H7 (cell line): ENCODE data around the gene KRT8. TPM values are rescaled to one million over a fixed set of nuclear protein-coding genes. Genes with fewer than 3 reads are reported as not detected.
"Not testable (repeated sequence)": the region's sequence is repeated elsewhere in the genome, so short reads cannot be mapped to it uniquely, and the experiment has no call there.

Experiments used
- DNase-seq: peaks from one replicate; pipeline ENCODE4 v3.0.0; 2012
- H3K27me3 ChIP-seq: 2 replicates; pipeline ENCODE4 v1.6.0; 2011; ENCODE audit warnings: mild to moderate bottlenecking, low read length; ENCODE audit not compliant: control insufficient read depth, insufficient read depth
- H3K36me3 ChIP-seq: replicated peaks from 2 replicates; pipeline ENCODE4 v1.5.1; 2011; ENCODE audit warnings: low read length; ENCODE audit not compliant: control insufficient read depth, insufficient read depth
- H3K4me3 ChIP-seq: 2 replicates; pipeline ENCODE4 v1.5.1; 2011; ENCODE audit warnings: low read depth, mild to moderate bottlenecking, control low read depth, low read length, moderate library complexity; ENCODE audit not compliant: insufficient read depth
- total RNA-seq: library from RNA; depleted of rRNA; stranded (reverse); fragments of >200 nt; shearing (Covaris generic); gene quantifications from 2 replicates; pipeline ENCODE4 v1.2.3, GENCODE V29; 2014; rRNA removed

The KRT8 gene
- total RNA-seq = 318 and 445 TPM in 2 replicates

GRCh38 chr12:52904509-52905300 is at the start of gene KRT8:
Gene KRT8, minus strand, starts transcription at chr12:52905076. Its CDS starts 95 bp downstream, at chr12:52904981.
- Histone ChIP-seq H3K4me3 (peak within 1 kb of the TSS; percentile 69), H3K36me3 (peaks cover 22% of the 10 kb centered on the region)
- not testable (repeated sequence) for H3K27me3 ChIP-seq
- DNase-seq = peak; percentile 98

GRCh38 chr12:52953181-52953841 is 48.4 kb upstream of the KRT8 start:
- Histone ChIP-seq H3K27me3 (no peaks in the 10 kb centered on the region), H3K4me3 (no peak overlapping the region), H3K36me3 (peaks cover 21% of the 10 kb centered on the region)
- DNase-seq = no peak

DNA sequence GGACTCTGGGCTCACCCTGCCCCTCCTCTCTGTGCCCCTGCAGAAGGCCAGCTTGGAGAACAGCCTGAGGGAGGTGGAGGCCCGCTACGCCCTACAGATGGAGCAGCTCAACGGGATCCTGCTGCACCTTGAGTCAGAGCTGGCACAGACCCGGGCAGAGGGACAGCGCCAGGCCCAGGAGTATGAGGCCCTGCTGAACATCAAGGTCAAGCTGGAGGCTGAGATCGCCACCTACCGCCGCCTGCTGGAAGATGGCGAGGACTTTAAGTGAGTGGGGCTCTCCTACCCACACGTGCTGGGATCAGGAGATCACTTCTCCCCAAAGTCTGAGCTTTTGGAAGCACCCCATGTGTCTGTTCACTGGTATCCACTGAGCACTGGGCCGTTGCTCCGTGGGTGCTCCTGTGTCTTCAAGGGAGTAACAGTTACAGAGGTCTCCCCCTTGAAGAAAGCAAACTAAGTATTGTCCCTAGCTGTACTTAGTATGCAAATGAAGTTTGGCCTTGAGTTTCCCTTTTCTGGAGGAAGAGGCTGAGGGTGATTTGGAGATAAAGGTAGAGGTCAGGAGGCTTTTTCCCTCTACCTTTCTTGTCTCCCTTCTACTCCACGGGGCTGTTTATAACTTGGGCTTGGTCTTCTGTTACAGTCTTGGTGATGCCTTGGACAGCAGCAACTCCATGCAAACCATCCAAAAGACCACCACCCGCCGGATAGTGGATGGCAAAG is 47.4 kb upstream of the KRT8 start:
- peak; percentile 48 for DNase-seq
- no peaks in the 10 kb centered on the region for H3K27me3 ChIP-seq
- peaks cover 21% of the 10 kb centered on the region for H3K36me3 ChIP-seq
- H3K4me3 ChIP-seq = no peak overlapping the region

DNA sequence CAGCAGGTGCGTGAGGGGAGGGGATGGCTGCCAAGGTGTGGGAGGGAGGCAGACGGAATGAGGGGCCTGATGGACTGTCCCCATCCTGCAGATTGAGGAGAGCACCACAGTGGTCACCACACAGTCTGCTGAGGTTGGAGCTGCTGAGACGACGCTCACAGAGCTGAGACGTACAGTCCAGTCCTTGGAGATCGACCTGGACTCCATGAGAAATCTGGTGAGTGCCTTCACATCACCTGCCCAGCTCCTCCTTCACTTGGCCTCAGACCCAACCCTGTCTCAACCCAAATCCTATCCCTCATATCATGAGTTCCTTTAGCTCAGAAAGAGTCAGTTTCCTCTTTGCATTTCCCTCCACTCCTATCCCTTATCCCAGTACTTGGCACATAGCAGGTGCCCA is 46.8 kb upstream of the KRT8 start:
- Histone ChIP-seq H3K27me3 (no peaks in the 10 kb centered on the region), H3K4me3 (no peak overlapping the region), H3K36me3 (peaks cover 21% of the 10 kb centered on the region)
- DNase-seq = no peak

DNA sequence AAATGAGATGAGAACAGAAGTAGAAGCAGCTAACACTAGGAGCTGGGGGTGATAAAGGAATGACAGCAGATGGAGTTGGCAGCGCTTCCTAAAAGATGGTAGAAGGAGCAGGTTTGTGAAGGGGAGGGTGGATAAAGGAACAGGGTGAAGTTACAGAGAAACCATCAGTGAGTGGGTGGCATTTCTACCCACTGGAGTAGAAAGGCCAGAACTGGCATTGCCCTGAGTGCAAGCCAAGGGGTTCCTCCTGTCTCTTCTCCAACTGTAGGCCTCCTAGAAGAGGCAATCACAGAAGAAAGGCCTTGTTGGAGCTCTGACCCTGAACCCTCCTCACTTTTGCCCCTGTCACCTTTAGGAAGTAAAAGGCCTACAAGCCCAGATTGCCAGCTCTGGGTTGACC is 46.2 kb upstream of the KRT8 start:
- Histone ChIP-seq H3K4me3 (no peak overlapping the region), H3K36me3 (peaks cover 21% of the 10 kb centered on the region), H3K27me3 (no peaks in the 10 kb centered on the region)
- DNase-seq = no peak

- peaks cover 21% of the 10 kb centered on the region for H3K36me3 ChIP-seq
- DNase-seq = no peak
- peak overlapping the region; percentile 60 for H3K4me3 ChIP-seq
Observed at GRCh38 chr12:52950553-52950952, 45.7 kb upstream of the KRT8 start.

GRCh38 chr12:52949413-52950331 is 44.8 kb upstream of the KRT8 start:
- H3K36me3 ChIP-seq = peaks cover 21% of the 10 kb centered on the region
- H3K4me3 ChIP-seq = peak overlapping the region; percentile 60
- no peaks in the 10 kb centered on the region for H3K27me3 ChIP-seq
- DNase-seq = peak; percentile 82

More at GRCh38 chr12:52950553-52950952, 45.7 kb upstream of the KRT8 start:
- H3K27me3 ChIP-seq = no peaks in the 10 kb centered on the region

GRCh38 chr12:52947738-52948423 is 43.0 kb upstream of the KRT8 start:
- peaks cover 21% of the 10 kb centered on the region for H3K36me3 ChIP-seq
- DNase-seq = peak; percentile 45
- H3K4me3 ChIP-seq = peak overlapping the region; percentile 60
- H3K27me3 ChIP-seq = no peaks in the 10 kb centered on the region

DNA sequence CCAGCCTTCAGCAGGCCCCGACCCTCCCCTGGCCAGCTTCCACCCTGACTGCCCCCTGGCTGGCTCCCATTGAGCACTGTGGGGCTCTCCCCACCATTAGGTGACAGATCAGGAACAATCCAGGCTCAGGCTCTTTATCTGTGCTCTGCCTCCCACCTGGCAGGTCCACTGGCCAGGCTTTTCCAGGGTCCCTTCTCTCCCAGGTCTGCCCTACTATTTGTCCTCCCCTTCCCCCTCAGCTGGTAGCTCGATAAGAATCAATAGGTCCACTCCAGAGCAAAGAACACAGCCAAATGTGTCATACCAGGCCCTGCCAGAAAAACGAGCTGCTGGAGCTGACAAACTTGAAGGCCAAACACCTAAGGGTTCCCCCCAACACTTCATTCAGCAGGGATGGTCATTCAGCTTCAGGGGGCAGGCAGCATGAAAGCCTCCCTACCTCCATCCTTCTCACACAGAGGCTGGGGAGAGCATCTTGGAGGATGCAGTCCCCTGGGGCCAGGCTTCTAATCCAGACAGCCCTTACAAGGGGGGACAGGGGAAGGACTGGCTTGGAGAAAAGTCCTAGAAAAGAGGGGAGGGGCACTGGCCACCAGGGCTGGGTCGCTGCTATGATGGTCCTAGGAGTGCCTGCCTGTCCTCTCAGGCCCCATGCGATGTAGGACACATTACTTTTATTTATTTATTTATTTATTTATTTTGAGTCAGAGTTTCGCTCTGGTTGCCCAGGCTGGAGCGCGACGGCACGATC is 42.1 kb upstream of the KRT8 start:
- Histone ChIP-seq H3K4me3 (no peak overlapping the region), H3K27me3 (no peaks in the 10 kb centered on the region), H3K36me3 (peaks cover 18% of the 10 kb centered on the region)
- peak; percentile 24 for DNase-seq

DNA sequence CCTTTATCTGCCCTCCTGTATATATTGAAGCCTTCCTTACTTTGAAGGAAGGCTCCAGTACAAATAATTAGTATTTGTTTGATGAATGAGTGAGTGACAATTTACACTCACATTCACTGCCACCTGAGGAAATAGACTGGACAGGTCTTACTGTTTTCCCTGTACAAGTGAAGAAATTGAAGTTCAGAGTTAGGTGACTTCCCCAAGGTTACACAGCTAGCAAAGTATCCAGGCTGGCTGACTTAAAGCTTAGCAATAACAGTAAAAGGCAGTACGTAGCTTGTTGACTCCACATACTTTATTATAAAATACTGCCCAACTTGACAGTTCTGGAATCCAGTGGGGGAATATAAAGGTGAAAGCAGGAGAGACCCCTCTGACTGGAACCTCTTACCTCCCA is 41.5 kb upstream of the KRT8 start:
- Histone ChIP-seq H3K4me3 (no peak overlapping the region), H3K36me3 (peaks cover 13% of the 10 kb centered on the region), H3K27me3 (no peaks in the 10 kb centered on the region)
- no peak for DNase-seq

- no peak overlapping the region for H3K4me3 ChIP-seq
- peak; percentile 73 for DNase-seq
- H3K36me3 ChIP-seq = peaks cover 6% of the 10 kb centered on the region
- H3K27me3 ChIP-seq = no peaks in the 10 kb centered on the region
Observed at GRCh38 chr12:52945389-52946232, 40.7 kb upstream of the KRT8 start.

DNA sequence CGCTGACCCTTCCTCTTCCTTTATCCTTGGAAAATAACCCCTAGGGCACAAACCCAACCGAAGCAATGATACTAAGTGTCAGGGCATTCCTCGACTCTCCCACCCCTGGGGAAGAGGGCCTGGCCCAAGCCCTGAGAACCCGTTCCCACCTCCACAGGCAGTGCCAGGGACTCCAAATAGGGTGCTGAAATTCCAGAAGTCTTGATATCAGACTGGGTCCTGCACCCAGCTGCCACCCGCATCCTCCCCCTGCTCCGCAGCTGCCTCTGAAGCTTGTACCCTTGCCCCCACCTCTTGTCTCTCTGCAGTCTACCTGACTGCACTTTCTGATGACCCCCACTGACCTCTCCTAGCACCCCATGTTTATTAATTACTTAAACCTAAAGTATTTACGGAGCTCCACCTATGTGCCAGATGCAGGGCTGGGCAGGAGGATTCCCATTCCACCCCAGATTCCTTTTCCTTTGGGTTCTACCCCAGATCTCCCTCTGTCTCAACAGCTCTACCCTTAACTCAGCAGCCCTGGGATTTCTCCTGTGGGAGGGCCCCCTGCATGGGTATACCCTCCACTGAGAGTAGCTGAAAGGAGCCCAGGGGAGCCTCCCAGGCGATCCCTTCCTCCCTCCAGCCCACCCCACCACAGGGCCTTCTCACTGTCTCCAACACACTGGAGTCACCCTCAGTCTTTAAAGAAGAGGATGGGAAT is 40.0 kb upstream of the KRT8 start:
- DNase-seq = peak; percentile 18
- Histone ChIP-seq H3K4me3 (no peak overlapping the region), H3K27me3 (no peaks in the 10 kb centered on the region), H3K36me3 (no peaks in the 10 kb centered on the region)
